NCI-H1417 treated with DMSO at 0.1 percent for 48 hours (cell line): ENCODE results near the gene TMEM167B.
"Not testable (repeated sequence)": the region's sequence is repeated elsewhere in the genome, so short reads cannot be mapped to it uniquely, and the experiment has no call there.

ENCODE experiments used
- DNase-seq: peaks from one replicate; lab custom pipeline; 2025; lab: John Stamatoyannopoulos, UW

Gene TMEM167B

DNA sequence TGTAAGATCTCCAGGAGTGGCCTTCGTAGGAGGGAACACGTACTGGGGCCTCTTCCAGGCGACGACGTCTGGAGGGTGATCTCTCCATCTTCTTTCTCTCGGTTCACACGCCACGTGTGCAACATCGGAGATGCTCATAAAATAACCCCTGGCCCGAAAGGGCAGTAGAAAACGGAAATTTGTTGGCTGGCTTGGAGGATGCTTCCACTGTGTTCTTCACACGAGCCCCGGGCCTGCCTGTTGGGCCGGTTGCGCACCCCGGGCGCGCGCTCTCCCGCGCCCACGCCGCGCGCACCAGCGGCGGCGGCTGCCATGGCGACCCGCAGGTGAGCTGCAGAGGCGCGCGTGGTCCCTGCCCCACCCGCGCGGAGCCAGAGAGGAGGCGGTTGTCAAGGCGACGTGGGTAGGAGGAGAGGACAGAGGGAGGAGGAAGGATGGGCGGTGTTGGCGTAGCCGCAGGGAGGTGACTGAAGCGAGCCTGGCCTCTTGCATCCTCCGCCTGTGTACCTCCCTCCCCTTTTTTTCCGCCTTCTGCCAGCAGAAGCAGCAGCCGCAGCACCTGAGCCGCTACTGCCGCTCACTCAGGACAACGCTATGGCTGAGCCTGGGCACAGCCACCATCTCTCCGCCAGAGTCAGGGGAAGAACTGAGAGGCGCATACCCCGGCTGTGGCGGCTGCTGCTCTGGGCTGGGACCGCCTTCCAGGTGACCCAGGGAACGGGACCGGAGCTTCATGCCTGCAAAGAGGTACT lies 23.2 kb downstream of the TMEM167B start, which contains the start of gene ELAPOR1:
ELAPOR1 (plus strand) TSS at position 526 of the 752 bp plus-strand sequence; CDS start at position 595, 69 bp downstream.
- peak; percentile 85 for DNase-seq

DNA sequence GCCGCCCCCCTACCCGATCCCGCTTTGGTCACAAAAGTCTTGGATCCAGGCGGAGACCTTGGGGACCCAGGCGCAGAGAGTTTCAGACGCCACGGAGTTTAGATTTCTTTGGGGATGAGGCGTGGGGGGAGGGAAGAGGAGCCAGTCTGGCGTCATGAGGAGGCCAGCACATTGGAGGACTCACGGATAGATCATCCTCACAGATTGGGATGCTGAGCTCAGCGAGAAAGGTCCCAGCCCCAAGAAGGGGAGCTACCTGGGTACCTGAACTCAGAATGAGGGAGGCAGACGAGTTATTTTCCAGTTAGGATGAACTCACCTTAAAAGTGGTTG lies 23.7 kb downstream of the TMEM167B start:
- DNase-seq, result no peak

DNA sequence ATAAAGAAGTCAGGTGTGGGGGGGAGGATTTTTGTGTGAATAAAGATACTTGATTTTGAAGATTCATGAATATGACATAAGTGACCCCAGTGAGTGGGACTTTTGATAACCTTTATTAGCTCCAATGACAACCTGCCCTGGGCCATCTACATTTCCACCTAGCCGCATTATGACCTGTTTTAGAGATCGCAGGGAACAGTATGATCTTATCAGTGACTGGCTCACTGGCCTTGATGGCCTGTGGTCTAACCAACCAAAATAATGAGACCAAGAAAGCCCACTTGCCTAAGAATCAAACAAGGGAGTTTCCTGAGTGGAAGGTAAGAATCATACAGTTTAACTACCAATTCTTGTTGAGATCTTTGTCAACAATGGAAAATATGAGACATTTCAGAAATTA lies 25.1 kb downstream of the TMEM167B start:
- DNase-seq, result no peak

DNA sequence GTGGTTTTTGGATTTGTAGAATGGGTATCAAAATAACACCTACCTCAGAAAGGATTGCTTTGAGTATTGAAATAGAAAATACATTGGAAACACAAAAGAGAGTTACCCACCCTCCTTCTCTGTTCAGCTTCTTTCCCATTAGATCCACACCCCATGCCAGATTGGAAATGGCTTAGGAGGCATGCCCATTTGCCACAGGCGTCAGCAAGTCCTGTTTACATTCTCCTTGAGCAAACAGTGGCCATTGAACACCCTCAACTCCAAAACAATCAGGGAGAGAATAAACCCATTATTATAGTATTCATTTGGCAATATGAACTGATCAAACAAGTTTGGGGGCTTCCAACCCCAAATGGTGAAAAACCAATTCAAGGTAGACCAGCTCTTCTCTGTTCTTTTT lies 25.7 kb downstream of the TMEM167B start:
- DNase-seq, result peak; percentile 70

DNA sequence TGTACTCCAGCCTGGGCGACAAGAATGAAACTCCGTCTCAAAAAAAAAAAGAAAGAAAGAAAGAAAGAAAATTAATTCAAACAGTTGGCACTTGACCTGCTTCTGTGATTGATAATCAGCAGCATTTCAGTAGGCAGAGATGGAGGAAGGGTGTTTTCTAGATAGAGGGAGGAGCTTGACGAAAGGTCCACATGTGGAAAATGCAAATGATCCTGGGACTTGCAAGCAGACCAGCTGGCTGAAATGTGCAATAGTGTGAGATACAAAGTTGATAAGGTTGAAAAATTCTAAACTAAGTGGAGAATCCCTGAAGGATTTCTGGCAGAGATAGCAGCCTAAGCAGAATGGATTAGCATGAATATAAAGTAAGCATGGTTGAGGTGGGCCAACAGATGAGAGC lies 27.5 kb downstream of the TMEM167B start:
- no peak for DNase-seq

DNA sequence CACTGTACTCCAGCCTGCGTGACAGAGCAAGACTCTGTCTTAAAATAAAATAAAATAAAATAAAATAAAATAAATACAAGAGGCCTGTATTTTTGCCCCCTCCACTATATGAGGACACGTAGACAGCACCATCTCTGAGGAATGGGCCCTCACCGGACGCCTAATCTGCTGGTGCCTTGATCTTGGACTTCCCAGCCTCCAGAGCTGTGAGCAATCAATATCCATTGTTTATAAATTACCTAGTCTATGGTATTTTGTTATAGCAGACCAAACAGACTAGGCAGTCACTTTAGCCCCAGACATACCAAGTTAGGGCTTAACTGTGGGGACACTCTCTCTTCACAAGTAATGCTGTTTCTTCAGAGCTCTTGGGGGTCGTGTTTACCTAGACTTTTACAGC lies 29.8 kb downstream of the TMEM167B start:
- no peak for DNase-seq

DNA sequence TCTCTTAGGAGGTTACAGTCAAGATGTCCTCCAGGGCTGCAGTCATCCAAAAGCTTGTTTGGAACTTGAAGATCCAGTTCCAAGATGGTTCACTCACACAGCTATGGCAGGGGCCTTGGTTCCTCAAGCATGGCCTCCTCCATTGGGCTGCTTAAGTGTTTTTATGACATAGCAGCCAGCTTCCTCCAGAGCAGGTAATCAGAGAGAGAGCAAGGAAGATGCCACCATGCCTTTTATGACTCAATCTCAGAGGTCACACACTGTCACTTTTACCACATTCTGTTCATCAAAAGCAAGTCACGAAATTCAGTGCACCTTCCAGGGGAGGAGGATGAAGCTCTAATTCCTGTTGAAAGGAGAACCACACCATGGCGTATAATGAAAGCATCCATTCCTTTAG lies 40.5 kb downstream of the TMEM167B start:
- no peak for DNase-seq

DNA sequence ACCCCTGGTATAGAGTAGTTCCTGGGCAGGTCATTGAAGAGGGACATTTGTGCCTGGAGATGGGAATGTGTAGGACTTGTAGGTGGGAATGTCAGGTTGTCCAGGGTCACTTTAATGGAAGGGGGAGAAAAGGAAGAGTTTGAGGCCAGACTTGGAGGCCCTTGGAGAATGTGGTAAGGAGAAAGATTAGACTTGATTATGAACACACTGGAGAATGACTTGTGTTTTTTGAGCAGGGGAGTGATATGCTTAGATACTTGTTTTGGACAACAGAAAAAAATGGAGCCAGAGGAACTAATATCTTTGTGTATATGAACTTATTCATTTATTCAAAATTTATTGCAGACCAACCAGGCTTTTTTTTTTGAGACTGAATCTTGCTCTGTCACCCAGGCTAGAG lies 41.2 kb downstream of the TMEM167B start:
- DNase-seq, result no peak

DNA sequence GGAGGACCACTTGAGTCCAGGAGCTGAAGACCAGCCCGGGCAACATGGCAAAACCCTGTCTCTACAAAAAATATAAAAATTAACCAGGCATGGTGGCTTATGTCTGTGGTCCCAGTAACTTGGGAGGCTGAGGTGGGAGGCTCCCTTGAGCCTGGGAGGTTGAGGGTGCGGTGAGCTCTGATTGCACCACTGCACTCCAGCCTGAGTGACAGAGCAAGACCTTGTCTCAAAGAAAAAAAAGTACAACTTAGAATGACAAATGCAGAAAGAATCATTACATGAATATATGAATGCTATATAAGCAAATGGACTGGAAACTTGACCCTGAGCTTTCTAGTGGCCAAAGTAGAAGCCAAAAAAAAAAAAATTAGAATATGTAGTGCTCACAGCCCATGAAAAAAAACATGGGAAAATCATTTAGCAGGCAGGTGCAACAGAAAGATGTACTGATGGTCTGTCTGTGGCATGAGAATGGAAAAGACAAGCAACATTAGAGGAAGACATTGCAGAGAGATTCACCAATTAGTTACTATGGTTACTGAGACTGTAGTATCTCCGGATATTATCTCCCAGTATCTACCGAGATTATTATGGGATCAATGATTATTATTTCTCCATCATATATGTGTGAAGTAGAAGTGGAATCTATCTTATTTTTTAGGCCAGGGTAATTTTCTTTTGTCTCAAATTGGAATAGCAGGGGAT lies 42.6 kb downstream of the TMEM167B start:
- no peak for DNase-seq

DNA sequence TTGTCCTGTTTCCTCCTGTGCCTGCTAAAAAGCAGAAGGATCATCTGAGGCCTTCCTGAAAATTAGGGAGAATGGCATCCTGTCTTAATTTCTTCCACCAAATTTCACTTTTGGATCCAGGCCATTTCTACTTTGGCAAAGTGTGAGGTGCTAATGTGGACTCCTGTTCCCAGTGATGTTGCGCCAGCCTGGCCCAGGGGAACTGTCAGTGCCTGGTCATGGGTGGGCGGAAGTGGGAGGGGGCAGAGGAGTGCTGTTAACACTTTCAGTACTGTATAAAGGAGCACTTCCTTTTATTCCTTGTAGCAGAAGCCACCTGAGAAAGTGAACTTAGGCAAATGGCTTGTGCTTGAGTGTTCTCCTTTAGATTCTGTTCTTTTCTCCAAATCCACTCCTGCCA lies 43.3 kb downstream of the TMEM167B start:
- no peak for DNase-seq

DNA sequence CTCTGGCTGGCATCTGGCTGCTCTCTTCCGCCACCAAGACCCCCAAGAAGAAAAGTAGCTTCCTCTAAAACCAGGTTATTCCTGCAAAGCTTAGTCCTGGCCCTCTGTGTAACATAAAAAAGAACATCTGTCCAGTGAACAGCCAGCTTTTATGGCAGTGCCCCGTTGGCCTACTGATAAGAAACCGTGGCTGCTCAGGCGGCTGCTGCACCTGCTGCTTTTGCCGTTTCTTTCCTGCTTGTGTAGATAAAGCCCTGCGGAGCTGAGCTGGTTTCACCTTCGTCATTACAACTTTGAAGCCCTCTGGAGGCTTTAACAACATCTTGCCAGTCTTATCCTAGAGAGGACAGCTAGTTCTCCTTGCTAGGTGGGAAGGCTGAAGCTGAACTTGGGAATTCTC lies 43.9 kb downstream of the TMEM167B start:
- no peak for DNase-seq

DNA sequence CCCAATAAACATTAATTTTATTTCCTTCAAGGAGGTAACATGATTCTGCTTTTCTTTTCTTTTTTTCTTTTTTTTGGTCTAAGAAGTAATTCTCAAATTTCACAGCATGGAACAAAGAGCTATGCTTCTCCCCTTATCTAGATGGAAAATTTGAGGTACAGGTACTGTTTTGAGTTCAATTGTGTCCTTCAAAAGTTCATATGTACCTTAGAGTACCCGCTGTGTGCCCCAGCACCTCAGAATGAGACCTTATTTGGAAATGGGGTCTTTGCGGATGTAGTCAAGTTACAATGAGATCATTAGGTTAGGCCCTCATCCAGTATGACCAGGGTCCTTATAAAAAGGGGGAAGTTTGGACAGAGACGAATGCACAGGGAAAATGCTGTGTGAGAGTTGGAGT lies 45.4 kb downstream of the TMEM167B start:
- no peak for DNase-seq

DNA sequence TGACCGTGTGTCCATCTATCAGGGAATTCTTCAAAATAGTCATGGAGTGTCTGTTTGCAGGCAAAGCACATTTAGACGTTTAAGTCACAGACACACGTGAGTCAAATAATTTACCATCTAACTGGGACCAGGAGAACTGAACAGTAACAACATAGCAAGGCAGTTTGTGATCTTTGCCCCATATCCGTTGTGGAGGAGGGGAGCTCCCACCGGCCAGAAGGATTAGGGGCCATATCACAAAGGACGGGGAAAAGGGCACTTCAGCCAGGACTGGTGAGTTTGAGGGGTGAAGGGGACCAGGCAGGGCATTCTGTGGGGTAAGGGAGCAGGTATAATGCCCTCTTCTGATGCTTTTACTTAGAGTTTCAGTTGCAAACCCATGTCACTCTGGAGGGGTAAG lies 46.2 kb downstream of the TMEM167B start:
- no peak for DNase-seq

DNA sequence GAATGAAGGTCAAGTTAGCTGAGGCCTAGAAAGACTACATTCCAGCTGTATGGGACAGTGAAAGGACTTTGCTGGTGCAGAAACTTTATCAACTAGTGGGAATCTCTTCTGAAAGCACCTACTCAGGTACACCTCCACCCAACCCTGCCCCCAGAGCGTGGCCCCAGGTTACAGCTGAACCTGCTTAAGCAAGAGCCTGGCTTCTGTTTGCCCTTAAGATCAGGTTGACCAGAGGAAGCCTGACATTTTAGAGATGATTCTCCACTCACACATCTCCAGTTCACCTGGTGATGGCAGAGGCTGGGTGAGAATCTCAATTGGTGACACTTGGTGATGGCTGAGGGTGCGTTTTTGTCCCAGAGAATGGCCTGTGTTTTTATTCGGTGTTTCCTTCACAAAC lies 47.4 kb downstream of the TMEM167B start:
- DNase-seq, result no peak

DNA sequence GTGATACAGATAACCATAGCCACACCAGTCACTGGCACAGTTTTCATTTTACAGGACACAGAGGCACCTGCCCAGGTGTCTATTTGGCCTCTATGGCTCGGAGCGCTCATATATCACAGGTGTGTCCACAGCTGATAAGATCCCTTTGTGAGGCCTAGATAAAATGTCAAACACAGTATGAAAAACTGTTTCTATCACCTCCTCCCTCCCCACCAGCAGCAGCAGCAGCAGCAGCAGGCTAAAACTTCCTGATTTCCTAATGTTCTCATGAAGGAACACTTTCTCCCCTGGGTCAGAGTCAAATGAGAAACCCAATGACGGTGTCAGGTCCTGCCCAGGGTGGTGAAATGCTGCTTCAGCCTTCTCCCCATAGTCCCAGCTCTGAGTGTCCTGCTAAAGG lies 47.8 kb downstream of the TMEM167B start:
- DNase-seq, result no peak

DNA sequence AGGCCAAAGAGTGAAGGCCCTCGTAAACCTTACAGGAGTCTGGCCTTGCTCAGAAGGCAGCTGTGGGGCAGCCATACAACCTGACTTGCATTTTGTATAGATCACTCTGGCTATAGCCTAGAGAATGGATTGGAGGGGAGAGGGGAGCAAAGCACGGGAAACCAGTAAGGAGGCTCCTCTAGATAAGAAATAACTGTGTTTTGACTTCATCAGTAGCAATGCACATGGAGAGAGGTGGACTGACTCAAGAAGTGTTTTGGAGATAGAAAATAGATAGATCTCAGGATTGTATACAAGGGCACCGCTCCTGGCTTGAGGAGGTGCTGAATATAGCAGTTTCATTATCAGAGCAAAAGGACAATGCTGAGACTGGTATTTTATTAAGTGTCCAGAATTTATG lies 49.8 kb downstream of the TMEM167B start:
- DNase-seq, result no peak

DNA sequence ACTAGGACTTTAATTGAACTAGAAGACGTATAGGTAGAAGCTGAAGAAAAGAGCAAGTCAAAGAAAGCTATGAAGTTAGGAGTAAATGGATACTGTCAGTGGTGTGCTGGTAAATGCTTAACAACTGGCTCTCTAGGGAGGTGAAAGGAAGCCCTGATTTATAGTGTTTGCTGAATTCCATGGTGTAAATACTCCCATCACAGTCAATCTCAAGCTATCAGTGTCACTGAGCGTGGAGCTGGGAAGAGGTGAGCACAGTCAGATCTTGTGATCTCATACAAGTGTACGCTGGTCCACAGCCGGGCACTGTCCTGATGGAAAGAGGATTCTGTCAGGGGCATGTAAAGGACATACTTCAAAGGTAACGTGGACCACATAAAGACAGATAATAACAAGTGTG lies 51.7 kb downstream of the TMEM167B start:
- DNase-seq, result no peak

DNA sequence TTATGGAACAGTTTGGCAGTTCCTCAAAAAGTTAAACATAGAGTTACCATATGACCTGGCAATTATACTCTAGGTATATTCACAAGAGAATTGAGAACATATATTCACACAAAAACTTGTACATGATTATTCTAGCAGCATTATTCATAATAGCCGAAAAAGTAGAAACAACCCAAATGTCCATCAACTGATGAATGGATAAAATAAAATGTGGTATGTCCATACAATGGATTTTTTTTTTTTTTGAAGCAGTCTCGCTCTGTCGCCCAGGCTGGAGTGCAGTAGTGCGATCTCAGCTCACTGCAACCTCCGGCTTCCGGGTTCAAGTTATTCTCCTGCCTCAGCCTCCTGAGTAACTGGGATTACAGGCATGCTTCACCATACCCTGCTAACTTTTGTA lies 52.2 kb downstream of the TMEM167B start:
- not testable (repeated sequence) for DNase-seq
